ENCODE measurements around the gene ZC2HC1B. TPM values are rescaled to one million over a fixed set of nuclear protein-coding genes. Genes with fewer than 3 reads are reported as not detected.

The ZC2HC1B gene
- total RNA-seq, 2 experiments from 2014 or later = 0.23 TPM; not detected in 1

DNA sequence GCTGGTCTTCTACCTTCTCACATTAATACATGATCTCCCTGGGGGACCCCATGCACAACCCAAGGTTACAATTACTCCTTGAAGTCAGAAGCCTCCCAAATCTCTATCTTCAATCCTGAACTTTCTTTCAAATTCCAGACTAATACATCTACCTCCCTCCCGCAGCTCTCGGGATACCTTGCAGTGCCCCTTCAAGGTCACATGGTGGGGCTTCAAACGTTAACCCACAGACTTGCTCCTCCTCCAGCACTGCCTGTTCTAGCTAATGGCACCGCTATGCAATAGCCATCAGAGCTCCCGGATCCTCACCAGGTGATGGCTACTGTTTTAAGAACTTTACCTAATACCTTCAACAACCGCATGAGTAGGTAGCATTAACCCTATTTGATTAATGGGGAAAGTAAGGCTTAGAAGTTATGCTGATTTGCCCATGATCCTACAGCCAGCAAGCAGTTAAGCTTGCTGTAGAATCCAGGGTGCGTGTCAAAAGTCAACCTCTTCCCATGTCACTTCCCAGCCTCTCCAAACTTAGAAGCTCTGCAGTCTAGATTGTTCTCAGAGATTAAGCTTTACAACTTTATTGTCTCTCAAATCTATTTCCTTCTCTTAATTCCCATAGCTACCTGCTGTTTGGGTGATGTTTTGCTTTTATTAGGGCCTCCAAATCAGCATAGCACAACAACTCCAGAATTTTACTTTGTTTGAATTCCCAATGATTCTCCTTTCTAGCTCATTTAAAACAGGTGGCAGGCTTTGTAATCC, 99.1 kb downstream of the ZC2HC1B start:
- ATAC-seq (no peak), DNase-seq (no peak)
- Mint-ChIP-seq H3K36me3 (no peaks in the 10 kb centered on the region), H3K27ac (no peak overlapping the region), H3K9me3 (ENCODE audit: low read depth) (no peaks in the 10 kb centered on the region), H3K4me1 (no peaks in the 10 kb centered on the region), H3K27me3 (no peaks in the 10 kb centered on the region), H3K4me3 (no peak overlapping the region)
- CTCF ChIA-PET = interaction anchor here (0.9 kb wide), 1 partner anchor 21 kb away, joined by 5 read pairs; no protein-coding TSS in a partner anchor

DNA sequence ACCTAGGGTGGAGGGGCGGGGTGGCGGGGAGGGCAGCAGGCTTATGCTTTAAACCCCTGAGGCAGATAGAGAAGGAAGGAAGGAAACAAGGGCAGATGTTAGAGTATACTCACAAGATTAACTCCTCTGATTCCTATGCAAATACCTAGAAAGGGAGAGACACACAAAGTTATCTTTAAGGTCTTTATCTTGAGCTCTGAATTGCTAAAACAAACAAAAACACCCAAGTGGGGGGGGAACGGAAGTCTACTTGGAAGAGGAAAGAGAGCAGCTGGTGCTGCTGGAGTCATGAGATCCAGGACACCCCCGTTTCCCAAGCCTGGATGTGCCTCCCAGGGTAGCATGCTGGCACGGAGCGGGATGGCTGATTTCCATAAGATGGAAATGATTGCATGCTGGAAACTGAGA, 100.4 kb downstream of the ZC2HC1B start:
- DNase-seq (no peak), ATAC-seq (no peak)
- Mint-ChIP-seq H3K4me3 (no peak overlapping the region), H3K36me3 (no peaks in the 10 kb centered on the region), H3K9me3 (ENCODE audit: low read depth) (no peaks in the 10 kb centered on the region), H3K27me3 (no peaks in the 10 kb centered on the region), H3K4me1 (peaks cover 2% of the 10 kb centered on the region), H3K27ac (no peak overlapping the region)
- CTCF ChIA-PET = no interaction called here

DNA sequence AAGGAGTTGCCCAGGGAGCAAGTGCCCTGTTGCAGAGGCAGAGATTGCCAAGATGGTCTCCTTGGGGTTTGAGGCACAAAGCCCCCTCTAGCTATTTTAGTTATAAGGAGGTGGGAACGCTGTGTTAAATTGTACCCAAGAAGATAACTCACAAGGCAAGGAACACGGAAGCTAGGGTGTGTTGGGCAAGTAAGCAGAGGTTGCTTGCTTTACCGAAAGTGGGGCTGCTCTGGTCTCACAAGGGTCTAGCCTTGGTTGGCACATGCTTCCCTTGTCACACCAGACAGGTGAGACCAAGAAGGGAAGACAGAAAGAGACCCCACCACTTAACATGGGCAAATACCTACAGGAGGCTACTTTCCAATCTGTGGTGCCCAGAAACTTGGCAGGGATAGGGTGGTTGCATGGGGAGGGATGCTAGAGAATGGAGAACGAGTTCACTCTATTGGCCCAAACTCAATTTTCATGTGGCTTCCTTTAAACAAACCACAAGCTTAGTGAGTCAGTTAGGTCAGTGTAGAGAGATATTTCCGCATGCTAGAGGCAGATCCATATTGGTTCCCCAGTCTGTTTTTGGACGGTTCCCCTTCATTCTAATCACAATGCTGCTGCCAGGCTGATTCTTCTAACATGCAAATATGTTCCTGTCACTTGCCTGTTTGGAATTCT, 101.4 kb downstream of the ZC2HC1B start:
- H3K36me3 Mint-ChIP-seq = no peaks in the 10 kb centered on the region

DNA sequence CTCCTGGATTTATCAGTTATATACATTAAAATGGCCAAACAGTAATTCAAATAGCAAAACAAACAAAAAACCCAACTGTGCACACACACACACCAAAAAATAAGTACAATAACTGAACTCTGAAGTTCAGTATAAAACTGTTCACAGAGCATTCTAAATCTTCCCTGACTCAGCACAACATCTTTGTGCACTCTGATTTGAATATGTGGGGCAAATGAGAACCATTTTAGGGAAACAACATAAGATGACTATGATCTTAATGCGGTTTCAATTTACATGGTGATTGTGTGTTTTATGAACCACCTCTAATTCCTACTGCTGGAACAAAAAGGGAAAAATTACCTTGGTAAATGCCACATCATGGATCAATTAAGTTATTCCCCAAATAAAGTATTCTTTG, 102.0 kb downstream of the ZC2HC1B start:
- CTCF ChIA-PET = no interaction called here
- no peaks in the 10 kb centered on the region for H3K36me3 Mint-ChIP-seq
- ATAC-seq (no peak), DNase-seq (no peak)
- H3K27me3 Mint-ChIP-seq = no peaks in the 10 kb centered on the region
- no peaks in the 10 kb centered on the region for H3K9me3 Mint-ChIP-seq (ENCODE audit: low read depth)
- H3K4me1 Mint-ChIP-seq = peaks cover 2% of the 10 kb centered on the region
- H3K27ac Mint-ChIP-seq = no peak overlapping the region
- no peak overlapping the region for H3K4me3 Mint-ChIP-seq

More for the DNA sequence above, 101.4 kb downstream of the ZC2HC1B start:
- Mint-ChIP-seq H3K4me3 (no peak overlapping the region), H3K27me3 (no peaks in the 10 kb centered on the region), H3K27ac (no peak overlapping the region), H3K9me3 (ENCODE audit: low read depth) (no peaks in the 10 kb centered on the region), H3K4me1 (peaks cover 2% of the 10 kb centered on the region)
- DNase-seq = no peak
- ATAC-seq = no peak
- CTCF ChIA-PET = no interaction called here

DNA sequence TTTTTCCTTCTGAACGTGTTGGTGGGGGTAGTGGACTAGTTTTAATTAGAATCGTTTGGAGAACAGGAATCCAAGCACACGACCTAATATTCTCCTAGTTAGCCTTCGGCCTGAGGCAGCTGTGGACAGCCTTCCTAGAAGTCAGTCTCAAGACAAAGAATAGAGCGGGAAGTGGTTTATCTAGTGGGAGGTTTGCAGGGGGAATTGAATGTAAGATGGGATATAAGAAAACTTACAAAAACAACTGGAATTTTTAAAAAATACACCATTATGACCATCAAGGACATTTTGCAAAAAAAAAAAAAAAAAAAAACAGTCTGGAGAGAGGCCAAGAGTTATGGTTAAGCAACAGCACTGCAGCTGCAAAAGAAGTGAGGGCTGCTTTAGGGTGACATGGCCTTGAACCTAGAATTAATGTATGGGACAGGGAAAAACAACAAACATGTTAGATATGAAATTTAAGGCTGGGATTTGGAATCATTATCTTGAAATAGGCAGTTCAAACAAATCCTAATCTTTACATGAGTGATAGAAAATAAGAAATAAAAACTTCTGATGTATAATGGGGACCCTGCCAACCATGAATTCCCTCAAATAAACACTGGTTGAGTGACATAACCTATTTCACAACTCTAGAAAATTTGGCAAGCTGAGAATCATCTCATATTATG, 103.6 kb downstream of the ZC2HC1B start:
- no peak for DNase-seq
- no peak for ATAC-seq
- Mint-ChIP-seq H3K9me3 (ENCODE audit: low read depth) (no peaks in the 10 kb centered on the region), H3K4me1 (peaks cover 2% of the 10 kb centered on the region), H3K4me3 (no peak overlapping the region), H3K36me3 (no peaks in the 10 kb centered on the region), H3K27me3 (no peaks in the 10 kb centered on the region), H3K27ac (no peak overlapping the region)
- CTCF ChIA-PET = no interaction called here

DNA sequence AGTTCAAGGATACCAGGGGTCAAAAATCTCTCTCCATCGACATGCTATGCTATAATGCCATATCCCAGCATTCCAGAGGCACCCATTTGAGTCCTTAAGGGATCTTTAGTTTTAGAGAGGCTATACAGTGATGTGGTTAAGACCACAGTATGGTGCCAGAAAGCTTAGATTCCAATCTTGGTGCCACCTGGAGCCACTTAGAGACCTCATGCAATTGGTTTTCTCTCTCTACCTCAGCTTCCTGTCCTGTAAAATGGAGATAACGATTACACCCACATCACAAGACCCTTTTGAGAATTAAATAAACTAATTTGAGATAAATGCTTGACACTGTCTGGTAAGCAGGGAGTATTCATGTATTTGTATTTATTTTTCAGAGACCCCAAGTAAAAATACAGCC, 104.8 kb downstream of the ZC2HC1B start:
- Mint-ChIP-seq H3K27ac (no peak overlapping the region), H3K4me1 (peaks cover 2% of the 10 kb centered on the region), H3K4me3 (no peak overlapping the region), H3K27me3 (no peaks in the 10 kb centered on the region), H3K9me3 (ENCODE audit: low read depth) (no peaks in the 10 kb centered on the region), H3K36me3 (no peaks in the 10 kb centered on the region)
- ATAC-seq (no peak), DNase-seq (no peak)
- CTCF ChIA-PET = interaction anchor here (1.0 kb wide), 1 partner anchor 29 kb away, joined by 3 read pairs; no protein-coding TSS in a partner anchor

DNA sequence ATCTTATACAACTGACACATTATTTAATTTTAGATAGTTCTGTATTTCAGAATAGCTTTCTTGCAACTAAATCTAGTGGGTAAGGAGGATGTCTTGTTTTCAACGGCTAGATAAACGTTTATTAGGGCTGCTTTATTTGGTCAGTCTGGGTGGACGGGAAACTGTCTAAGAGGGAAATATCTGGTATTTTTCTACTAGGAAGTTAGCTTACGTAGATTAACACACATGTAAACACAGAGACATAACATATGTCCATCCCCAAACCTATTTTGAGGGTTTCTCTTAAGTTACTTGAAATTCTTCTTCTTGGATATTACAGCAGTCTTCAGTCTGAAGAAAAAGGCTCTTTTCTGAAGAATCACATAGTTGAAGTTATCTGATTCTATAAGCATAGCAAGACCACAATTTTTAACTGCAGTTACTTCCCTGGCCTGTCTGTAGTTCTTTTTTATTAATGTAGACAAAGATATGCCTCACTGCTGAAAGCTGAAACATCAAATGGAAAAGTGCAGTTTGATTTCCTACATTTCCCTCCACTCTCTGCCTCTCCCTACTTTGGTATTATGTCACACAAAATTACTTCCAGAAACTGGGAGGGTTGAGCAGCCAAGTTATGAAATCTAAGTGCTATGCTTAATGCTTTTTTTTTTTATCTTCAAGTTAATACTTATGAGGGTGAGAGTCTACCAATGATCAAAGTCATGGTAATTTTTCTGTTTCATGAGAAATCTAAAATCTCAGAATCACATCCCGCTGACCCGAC, 106.4 kb downstream of the ZC2HC1B start:
- Mint-ChIP-seq H3K4me1 (peaks cover 2% of the 10 kb centered on the region), H3K27me3 (no peaks in the 10 kb centered on the region), H3K4me3 (no peak overlapping the region), H3K27ac (no peak overlapping the region), H3K36me3 (no peaks in the 10 kb centered on the region), H3K9me3 (ENCODE audit: low read depth) (no peaks in the 10 kb centered on the region)
- CTCF ChIA-PET = no interaction called here
- ATAC-seq (no peak), DNase-seq (no peak)

DNA sequence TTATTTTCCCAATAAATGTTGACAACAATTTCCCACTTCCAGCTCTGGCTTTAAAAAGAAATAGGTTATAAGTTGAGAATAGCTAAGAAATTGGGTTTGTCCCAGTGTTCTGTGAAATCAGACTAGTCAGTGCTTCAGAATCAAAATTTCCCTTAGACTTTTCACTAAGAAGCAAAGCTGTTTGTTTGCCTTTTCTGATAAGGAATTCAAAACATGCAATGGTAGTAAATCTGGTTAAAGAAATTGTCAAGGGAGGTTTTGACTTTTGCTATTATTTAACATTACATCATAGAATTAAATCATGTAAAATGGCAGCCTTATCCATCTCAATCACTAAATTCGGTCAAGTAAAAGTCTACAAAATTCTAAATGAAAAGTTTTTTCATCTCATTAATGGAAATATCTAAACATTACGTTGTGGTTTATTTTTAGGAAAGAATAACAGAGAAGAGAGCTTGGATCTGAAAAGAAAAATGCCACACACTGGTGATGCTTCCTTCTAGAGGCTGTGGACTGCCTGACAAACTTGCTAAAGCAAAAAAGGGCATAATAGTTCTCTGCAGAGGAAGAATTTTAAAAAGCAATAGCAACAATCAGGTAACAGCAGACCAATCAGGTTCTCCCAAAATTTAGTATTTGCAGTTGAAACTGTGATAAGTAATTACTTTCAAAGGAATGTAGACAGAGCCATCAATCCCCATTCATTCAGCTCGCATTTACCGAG, 107.4 kb downstream of the ZC2HC1B start:
- CTCF ChIA-PET = no interaction called here
- ATAC-seq (no peak), DNase-seq (no peak)
- H3K27me3 Mint-ChIP-seq = no peaks in the 10 kb centered on the region
- H3K36me3 Mint-ChIP-seq = no peaks in the 10 kb centered on the region
- H3K9me3 Mint-ChIP-seq (ENCODE audit: low read depth) = no peaks in the 10 kb centered on the region
- no peak overlapping the region for H3K27ac Mint-ChIP-seq
- peaks cover 2% of the 10 kb centered on the region for H3K4me1 Mint-ChIP-seq
- no peak overlapping the region for H3K4me3 Mint-ChIP-seq

DNA sequence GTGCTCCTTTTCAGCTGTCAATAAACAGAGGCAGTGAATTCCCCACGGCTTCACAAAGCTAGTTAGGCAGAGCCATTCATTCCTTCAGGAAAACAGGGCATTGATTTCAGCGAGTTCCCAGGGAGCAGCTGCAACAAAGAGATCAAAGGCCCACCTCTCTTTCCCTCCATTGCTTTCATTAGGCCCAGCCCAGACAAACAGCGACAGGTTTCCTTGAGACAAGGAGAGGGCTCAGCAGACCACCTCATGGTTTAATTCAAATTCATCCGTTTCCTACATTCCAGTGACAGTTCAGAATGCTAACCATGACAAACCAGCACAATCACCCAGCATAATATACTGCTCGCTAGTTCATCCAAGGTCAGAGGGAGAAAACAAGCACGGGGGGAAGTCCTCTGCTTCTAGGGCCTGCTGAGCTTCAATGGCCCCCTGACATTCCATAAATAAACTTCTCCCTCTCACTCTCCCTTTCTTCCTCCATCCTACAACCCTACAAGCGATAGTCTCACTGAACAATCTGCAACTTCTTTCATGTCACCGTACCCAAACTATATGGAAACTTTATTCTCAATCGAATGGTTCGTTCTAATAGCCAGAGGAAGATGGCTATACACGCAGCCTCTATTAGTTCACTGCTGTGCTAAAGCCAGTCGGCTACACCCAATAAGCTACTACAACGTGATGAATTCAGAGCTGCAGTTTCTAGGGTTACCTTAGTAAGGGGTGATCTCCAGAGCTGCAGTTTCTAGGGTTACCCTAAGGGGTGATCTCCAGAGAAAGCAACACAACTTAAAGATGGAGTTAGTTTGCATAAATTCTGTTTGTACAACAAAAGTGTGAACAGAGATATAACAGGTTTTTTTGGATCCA, 109.1 kb downstream of the ZC2HC1B start:
- CTCF ChIA-PET = interaction anchor here (0.7 kb wide), 1 partner anchor 32 kb away, joined by 3 read pairs; no protein-coding TSS in a partner anchor

DNA sequence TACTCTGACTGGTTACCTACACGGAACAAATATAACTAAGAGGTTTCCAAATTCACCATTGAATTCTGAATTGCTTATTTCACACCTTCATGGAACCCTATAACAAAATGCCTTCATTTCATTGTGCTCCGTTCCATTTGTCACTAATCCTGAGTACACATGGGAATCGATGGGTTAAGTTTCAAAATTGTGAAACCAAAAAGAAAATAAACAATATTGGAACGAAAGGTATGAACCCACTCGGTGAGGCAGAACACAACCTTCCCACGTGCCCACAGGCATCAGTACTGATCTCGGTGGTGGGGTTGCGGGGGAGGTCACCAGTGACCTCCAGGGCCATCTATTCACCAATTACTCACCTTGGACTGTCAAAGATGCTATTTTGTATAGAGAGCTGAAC, 109.8 kb downstream of the ZC2HC1B start:
- CTCF ChIA-PET = no interaction called here
- ATAC-seq = no peak
- no peak overlapping the region for H3K4me3 Mint-ChIP-seq

More for the DNA sequence above, 109.1 kb downstream of the ZC2HC1B start:
- DNase-seq = no peak
- H3K9me3 Mint-ChIP-seq (ENCODE audit: low read depth) = no peaks in the 10 kb centered on the region
- ATAC-seq = no peak
- H3K4me1 Mint-ChIP-seq = peaks cover 4% of the 10 kb centered on the region
- no peak overlapping the region for H3K27ac Mint-ChIP-seq
- H3K4me3 Mint-ChIP-seq = no peak overlapping the region
- H3K36me3 Mint-ChIP-seq = no peaks in the 10 kb centered on the region
- H3K27me3 Mint-ChIP-seq = no peaks in the 10 kb centered on the region

DNA sequence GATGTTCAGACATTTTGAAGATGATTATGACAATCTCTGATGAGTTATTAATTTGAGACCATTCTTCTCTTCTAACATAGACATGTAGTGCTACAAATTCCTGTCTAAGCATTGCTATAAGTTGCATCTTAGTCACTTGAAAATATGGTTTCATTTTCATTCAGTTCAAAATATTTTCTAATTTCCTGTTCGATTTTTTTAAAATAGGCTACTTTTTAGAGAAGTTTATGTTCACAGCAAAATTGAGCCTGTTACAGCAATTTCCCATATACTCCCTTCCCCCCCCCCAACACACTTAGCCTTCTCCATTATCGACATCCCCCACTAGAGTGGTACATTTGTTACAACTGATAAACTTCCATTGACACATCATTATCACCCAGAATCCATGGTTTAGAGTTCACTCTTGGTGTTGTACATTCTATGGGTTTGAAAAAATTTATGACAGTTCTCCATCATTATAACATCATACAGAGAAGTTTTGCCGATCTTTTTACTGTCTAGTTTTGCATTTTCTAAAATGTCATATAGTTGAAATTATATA, 112.6 kb downstream of the ZC2HC1B start:
- peaks cover 2% of the 10 kb centered on the region for H3K4me1 Mint-ChIP-seq
- no peak overlapping the region for H3K27ac Mint-ChIP-seq
- H3K9me3 Mint-ChIP-seq (ENCODE audit: low read depth) = no peaks in the 10 kb centered on the region
- ATAC-seq (no peak), DNase-seq (no peak)
- CTCF ChIA-PET = interaction anchor here (1.0 kb wide), 1 partner anchor 37 kb away, joined by 3 read pairs; no protein-coding TSS in a partner anchor
- no peaks in the 10 kb centered on the region for H3K36me3 Mint-ChIP-seq
- H3K27me3 Mint-ChIP-seq = peaks cover 2% of the 10 kb centered on the region
- H3K4me3 Mint-ChIP-seq = no peak overlapping the region

More for the DNA sequence above, 109.8 kb downstream of the ZC2HC1B start:
- Mint-ChIP-seq H3K27me3 (peaks cover 2% of the 10 kb centered on the region), H3K4me1 (peaks cover 4% of the 10 kb centered on the region), H3K36me3 (no peaks in the 10 kb centered on the region), H3K27ac (no peak overlapping the region), H3K9me3 (ENCODE audit: low read depth) (no peaks in the 10 kb centered on the region)
- no peak for DNase-seq

DNA sequence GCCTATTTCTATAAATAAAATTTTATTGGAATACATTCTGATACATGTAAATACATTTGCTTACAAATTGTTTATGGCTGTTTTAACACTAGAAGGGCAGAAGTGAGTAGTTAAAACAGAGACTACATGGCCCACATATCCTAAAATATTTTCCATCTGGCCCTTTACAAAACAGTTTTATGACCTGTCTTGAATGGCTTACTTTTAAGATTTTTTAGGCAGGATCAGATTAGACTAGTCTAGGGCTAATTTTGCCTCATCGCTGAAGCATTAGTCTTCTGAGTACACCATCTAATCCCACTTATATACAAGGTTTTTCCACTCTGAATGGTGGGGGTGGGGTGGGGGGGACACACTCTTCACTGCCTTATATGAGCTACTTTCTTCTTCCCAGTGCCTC, 116.6 kb downstream of the ZC2HC1B start:
- H3K4me1 Mint-ChIP-seq = peaks cover 2% of the 10 kb centered on the region
- no peak for DNase-seq
- ATAC-seq = no peak
- CTCF ChIA-PET = interaction anchor here (1.1 to 1.4 kb wide), 2 partner anchors 32 to 39 kb away, joined by 3 read pairs; no protein-coding TSS in a partner anchor
- no peaks in the 10 kb centered on the region for H3K36me3 Mint-ChIP-seq
- no peak overlapping the region for H3K4me3 Mint-ChIP-seq
- no peaks in the 10 kb centered on the region for H3K9me3 Mint-ChIP-seq (ENCODE audit: low read depth)
- no peak overlapping the region for H3K27ac Mint-ChIP-seq
- peaks cover 2% of the 10 kb centered on the region for H3K27me3 Mint-ChIP-seq

Data from activated CD8-positive, alpha-beta memory T cell treated with anti-CD3 and anti-CD28 coated beads, Interleukin-2, amount 10 ng/mL, durations not matched to agents 7 days and 5 days (primary cell).